Epithelial cell of esophagus (primary cell): ENCODE measurements around the gene ME3.

Experiments used
- DNase-seq: peaks from one replicate; pipeline ENCODE4 v3.0.0; 2010; ENCODE audit warnings: low read depth
- H3K4me3 ChIP-seq: 2 replicates; pipeline ENCODE4 v1.5.1; 2011; ENCODE audit warnings: mild to moderate bottlenecking, low read length, control low read depth
- CTCF ChIP-seq: IDR thresholded peaks from 2 replicates; pipeline ENCODE4 v1.5.1; 2011; ENCODE audit warnings: low read depth, mild to moderate bottlenecking, low read length, control low read depth, inconsistent platforms; ENCODE audit not compliant: insufficient read depth; ENCODE audit errors: missing control alignments

ME3 gene

GRCh38 chr11:86702220-86702983 is 30.0 kb upstream of the ME3 start:
- no peak overlapping the region for H3K4me3 ChIP-seq
- no peak for TF ChIP-seq CTCF
- no peak for DNase-seq

- peak; percentile 29 for DNase-seq
- TF ChIP-seq CTCF, result no peak
- no peak overlapping the region for H3K4me3 ChIP-seq
Observed at GRCh38 chr11:86699040-86699791, 26.8 kb upstream of the ME3 start.

GRCh38 chr11:86698639-86699038 is 26.2 kb upstream of the ME3 start:
- H3K4me3 ChIP-seq, result no peak overlapping the region
- DNase-seq, result no peak

GRCh38 chr11:86696451-86696850 is 24.0 kb upstream of the ME3 start:
- H3K4me3 ChIP-seq, result no peak overlapping the region
- no peak for TF ChIP-seq CTCF
- no peak for DNase-seq

More at GRCh38 chr11:86698639-86699038, 26.2 kb upstream of the ME3 start:
- no peak for TF ChIP-seq CTCF

GRCh38 chr11:86696004-86696403 is 23.6 kb upstream of the ME3 start:
- TF ChIP-seq CTCF, result no peak
- DNase-seq, result peak; percentile 94
- no peak overlapping the region for H3K4me3 ChIP-seq

GRCh38 chr11:86695373-86695772 is 23.0 kb upstream of the ME3 start:
- DNase-seq, result no peak

More at GRCh38 chr11:86695373-86695772, 23.0 kb upstream of the ME3 start:
- no peak for TF ChIP-seq CTCF
- H3K4me3 ChIP-seq, result no peak overlapping the region
